Parathyroid adenoma (tissue), 2 donors: ENCODE results near the gene GFOD2.

Source experiments
- H2AFZ ChIP-seq: fragments of 300-600 bp; sonication (generic); one replicate; pipeline ENCODE4 v1.7.0; 2017; ENCODE audit warnings: antibody characterized with exemption, mild to moderate bottlenecking
- H3K27ac ChIP-seq: fragments of 300-600 bp; sonication (generic); one replicate; pipeline ENCODE4 v1.7.0; 2017
- H3K27me3 ChIP-seq: fragments of 300-600 bp; sonication (generic); one replicate; pipeline ENCODE4 v1.7.0; 2017; ENCODE audit warnings: low read length; ENCODE audit not compliant: control insufficient read depth, insufficient read depth
- H3K36me3 ChIP-seq: fragments of 300-600 bp; sonication (generic); one replicate; pipeline ENCODE4 v1.7.0; 2017; ENCODE audit warnings: low read length; ENCODE audit not compliant: control insufficient read depth, insufficient read depth
- H3K4me1 ChIP-seq: fragments of 300-600 bp; sonication (generic); one replicate; pipeline ENCODE4 v1.7.0; 2017; ENCODE audit warnings: control low read depth
- H3K4me2 ChIP-seq: fragments of 300-600 bp; sonication (generic); one replicate; pipeline ENCODE4 v1.7.0; 2017; ENCODE audit warnings: low read length
- H3K4me3 ChIP-seq: fragments of 300-600 bp; sonication (generic); one replicate; pipeline ENCODE4 v1.7.0; 2017; ENCODE audit warnings: low read depth, low read length
- H3K79me2 ChIP-seq: fragments of 300-600 bp; sonication (generic); one replicate; pipeline ENCODE4 v1.7.0; 2017; ENCODE audit warnings: control low read depth
- H3K9ac ChIP-seq: fragments of 300-600 bp; sonication (generic); one replicate; pipeline ENCODE4 v1.7.0; 2017; ENCODE audit warnings: mild to moderate bottlenecking
- H3K9me3 ChIP-seq: fragments of 300-600 bp; sonication (generic); one replicate; pipeline ENCODE4 v1.7.0; 2017; ENCODE audit warnings: low read length; ENCODE audit not compliant: control insufficient read depth
- TF ChIP-seq, protein P1 (sequence below): fragments of 300-600 bp; sonication (generic); IDR thresholded peaks from one replicate; pipeline ENCODE4 v1.7.0; 2017; ENCODE audit warnings: antibody characterized with exemption, mild to moderate bottlenecking
- donor health status: primary hyperparathyroidism.

Gene GFOD2

DNA sequence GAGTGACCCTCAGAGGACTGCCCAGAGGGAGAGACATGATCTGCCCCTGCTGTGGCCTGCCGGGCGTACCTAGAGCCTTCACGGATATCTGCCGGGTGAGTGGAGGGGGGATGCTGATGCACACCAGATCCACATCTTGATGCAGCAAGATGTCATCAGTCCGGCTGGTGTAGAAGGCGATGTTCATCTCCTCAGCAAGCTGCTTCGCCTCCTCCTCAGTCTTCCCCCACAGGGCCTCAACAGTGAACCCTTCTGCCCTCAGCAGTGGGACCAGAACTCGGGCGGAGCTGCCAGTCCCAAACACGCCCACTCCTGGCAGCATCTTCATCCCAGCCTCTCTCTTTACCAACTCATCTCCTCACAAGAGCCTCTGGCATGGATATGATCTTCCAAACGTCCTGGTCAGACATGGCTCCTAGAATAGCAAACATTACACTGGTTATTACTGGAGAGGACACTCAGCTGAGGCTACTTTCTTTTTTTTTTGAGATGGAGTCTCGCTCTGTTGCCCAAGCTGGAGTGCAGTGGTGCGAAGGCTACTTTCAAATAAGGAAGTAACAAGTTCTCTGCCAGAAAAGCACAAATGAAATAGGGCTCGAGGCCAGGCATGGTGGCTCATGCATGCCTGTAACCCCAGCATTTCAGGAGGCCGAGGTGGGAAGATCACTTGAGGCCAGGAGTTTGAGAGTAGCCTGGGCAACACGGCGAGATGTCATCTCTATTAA lies 33.6 kb downstream of the GFOD2 start:
- TF ChIP-seq, protein P1, sequence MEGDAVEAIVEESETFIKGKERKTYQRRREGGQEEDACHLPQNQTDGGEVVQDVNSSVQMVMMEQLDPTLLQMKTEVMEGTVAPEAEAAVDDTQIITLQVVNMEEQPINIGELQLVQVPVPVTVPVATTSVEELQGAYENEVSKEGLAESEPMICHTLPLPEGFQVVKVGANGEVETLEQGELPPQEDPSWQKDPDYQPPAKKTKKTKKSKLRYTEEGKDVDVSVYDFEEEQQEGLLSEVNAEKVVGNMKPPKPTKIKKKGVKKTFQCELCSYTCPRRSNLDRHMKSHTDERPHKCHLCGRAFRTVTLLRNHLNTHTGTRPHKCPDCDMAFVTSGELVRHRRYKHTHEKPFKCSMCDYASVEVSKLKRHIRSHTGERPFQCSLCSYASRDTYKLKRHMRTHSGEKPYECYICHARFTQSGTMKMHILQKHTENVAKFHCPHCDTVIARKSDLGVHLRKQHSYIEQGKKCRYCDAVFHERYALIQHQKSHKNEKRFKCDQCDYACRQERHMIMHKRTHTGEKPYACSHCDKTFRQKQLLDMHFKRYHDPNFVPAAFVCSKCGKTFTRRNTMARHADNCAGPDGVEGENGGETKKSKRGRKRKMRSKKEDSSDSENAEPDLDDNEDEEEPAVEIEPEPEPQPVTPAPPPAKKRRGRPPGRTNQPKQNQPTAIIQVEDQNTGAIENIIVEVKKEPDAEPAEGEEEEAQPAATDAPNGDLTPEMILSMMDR: no peak
- no peak overlapping the region for H3K4me3 ChIP-seq
- no peak overlapping the region for H3K9ac ChIP-seq
- no peaks in the 10 kb centered on the region for H3K36me3 ChIP-seq
- H3K4me2 ChIP-seq: no peak overlapping the region
- no peaks in the 10 kb centered on the region for H3K9me3 ChIP-seq
- H3K27ac ChIP-seq: peak overlapping the region; percentile 74
- peaks cover 3% of the 10 kb centered on the region for H3K79me2 ChIP-seq
- H2AFZ ChIP-seq: no peak overlapping the region
- no peaks in the 10 kb centered on the region for H3K4me1 ChIP-seq
- H3K27me3 ChIP-seq: no peaks in the 10 kb centered on the region

DNA sequence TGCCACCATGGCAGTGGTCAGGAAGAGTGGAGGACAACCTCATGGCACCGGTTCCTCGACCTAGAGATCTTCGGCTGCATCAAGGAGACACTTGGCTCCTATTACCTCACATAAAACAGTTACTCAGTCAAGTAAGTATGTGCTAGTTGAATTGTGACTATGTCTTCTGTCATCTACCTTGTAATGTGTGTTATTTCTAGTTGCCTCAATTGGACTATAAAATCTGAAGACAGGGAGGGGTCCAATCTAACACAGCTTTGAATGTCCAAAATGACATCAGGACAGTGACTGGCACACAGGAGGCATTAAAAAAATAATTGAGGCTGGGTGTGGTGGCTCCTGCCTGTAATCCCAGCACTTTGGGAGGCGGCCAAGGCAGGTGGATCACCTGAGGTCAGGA lies 35.3 kb downstream of the GFOD2 start:
- Histone ChIP-seq H3K36me3 (no peaks in the 10 kb centered on the region), H3K27me3 (no peaks in the 10 kb centered on the region), H2AFZ (no peak overlapping the region), H3K79me2 (peaks cover 3% of the 10 kb centered on the region), H3K9ac (no peak overlapping the region), H3K27ac (no peak overlapping the region), H3K4me2 (no peak overlapping the region), H3K9me3 (no peaks in the 10 kb centered on the region), H3K4me3 (no peak overlapping the region), H3K4me1 (no peaks in the 10 kb centered on the region)
- TF ChIP-seq, protein P1: no peak

DNA sequence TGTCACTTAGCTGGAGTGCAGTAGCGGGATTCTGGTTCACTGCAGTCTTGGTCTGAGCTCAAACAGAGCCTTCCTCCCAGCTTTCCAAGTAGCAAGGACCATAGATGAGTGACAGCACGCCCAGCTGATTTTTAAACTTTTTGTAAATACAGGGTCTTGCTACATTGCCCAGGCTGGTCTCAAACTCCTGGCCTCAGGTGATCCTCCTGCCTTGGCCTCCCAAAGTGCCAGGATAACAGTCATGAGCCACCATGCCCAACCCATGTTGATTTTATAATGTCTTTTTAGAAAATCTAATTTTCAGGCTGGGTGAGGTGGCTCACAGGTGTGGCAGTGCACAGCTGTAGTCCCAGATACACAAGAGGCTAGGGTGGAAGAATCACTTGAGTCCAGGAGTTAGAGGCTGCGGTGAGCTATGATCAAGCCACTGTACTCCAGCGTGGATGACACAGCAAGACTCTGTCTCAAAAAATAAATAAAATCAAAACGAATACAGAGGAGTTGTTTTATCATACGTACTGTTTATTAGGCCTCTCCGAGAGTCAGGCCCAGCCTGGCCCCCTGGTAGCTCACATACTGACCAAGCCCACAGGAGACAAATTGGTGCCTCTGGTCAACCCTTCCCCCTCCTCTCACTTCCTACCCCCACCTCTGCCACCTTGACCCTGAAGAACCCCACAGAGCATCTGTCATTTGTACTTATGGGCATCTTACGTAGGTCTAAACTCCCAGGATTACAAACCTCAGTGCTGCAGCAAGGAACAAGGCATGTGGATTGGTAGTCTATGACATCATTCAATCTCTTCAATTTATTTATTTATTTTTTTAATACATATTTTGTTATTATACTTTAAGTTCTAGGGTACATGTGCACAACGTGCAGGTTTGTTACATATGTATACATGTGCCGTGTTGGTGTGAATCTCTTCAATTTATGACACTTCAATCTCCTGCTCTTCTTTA lies 38.9 kb downstream of the GFOD2 start:
- Histone ChIP-seq H3K79me2 (peaks cover 3% of the 10 kb centered on the region), H3K4me1 (no peaks in the 10 kb centered on the region), H2AFZ (no peak overlapping the region), H3K4me3 (no peak overlapping the region), H3K27me3 (no peaks in the 10 kb centered on the region), H3K9me3 (no peaks in the 10 kb centered on the region), H3K9ac (no peak overlapping the region), H3K4me2 (no peak overlapping the region), H3K36me3 (no peaks in the 10 kb centered on the region), H3K27ac (no peak overlapping the region)
- TF ChIP-seq, protein P1: no peak

DNA sequence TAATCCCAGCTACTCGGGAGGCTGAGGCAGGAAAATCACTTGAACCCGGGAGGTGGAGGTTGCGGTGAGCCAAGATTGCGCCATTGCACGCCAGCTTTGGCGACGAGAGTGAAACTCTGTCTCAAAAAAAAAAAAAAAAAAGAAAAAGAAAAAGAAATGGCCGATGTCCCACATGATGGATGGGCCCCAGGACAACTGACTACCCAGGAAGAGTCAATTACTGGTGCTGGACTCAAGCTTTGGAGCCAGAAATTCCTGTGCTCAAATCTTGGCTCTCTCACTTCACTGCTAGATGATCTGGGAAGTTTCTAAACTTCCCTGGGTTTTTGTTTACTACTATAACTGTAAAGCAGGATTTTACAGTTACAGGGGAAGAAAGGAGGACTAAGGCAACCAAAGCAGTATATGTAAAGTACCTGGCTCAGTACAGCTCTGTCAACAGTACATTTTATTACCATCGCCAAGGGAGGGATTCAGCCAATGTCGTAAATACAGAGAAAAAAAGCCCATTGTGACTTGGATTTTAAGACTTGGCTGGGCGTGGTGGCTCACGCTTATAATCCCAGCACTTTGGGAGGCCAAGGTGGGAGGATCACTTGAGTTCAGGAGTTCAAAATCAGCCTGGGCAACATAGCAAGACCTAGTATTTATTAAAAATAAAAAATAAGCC lies 40.6 kb downstream of the GFOD2 start:
- TF ChIP-seq, protein P1: no peak
- no peak overlapping the region for H3K27ac ChIP-seq
- H2AFZ ChIP-seq: no peak overlapping the region

More for the DNA sequence above, 40.6 kb downstream of the GFOD2 start:
- Histone ChIP-seq H3K9ac (no peak overlapping the region), H3K4me1 (peaks cover 2% of the 10 kb centered on the region), H3K79me2 (peaks cover 3% of the 10 kb centered on the region), H3K4me2 (no peak overlapping the region), H3K27me3 (no peaks in the 10 kb centered on the region), H3K36me3 (no peaks in the 10 kb centered on the region), H3K9me3 (no peaks in the 10 kb centered on the region), H3K4me3 (no peak overlapping the region)
